NCI-H2107 treated with DMSO at 0.1 percent for 48 hours (cell line): ENCODE measurements around the gene C21orf58.

Source experiments
- DNase-seq: peaks from one replicate; lab custom pipeline; 2025; ENCODE audit not compliant: unreplicated experiment; lab: John Stamatoyannopoulos, UW

The C21orf58 gene

GRCh38 chr21:46354046-46354445 lies 30.4 kb upstream of the C21orf58 start:
- DNase-seq, result no peak

- no peak for DNase-seq
Measured at GRCh38 chr21:46352913-46353312, 29.2 kb upstream of the C21orf58 start.

DNA sequence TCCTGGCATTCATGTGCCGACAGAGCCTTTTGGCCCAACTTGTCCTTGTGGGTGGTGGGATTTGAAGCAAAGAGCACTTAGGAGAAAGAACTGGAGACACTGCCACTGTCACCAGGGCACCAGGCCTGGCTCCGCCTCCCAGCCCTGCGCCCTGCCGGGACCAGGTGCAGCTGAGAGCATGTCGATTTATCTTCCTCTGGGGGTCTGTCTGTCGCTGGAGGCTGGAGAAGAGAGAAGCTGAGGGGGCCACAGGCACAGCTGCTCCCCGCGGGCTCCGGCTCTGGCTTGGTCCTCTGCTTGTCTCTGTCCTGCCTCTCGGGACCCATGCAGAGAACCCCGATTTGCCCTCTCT lies 28.5 kb upstream of the C21orf58 start:
- no peak for DNase-seq

DNA sequence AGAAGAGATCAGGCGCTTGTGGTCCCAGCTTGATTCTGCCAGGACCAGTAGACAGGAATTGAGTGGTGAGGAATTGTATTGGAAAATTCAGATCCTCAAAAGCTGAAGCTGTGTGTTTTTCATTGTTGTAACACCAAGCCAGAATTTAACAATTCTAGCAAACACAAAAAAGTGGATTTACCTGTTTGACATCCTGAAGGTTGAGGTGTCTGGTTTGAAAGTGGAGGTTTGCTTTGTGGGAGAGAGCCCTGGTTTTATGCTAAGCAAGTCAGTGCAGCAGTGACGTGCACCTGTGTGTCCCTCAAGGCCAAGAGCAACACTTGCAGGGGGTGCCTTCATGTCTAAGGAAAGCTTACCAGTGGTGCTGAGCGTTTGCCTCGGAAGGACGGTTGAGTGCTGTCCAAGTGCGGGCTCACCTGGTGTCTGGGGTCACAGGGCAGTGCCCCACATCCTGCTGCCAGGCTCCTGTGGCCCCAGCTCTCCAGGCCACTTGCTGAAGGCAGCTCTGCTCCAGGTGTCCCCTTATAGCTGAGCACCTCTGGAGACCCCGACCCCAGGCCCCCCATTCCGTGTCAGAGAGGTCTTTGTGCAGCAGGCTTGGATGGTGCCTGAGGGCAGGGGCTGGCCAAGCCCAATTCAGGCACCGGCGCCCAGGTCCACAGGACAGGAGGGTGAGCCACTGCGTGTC lies 27.9 kb upstream of the C21orf58 start:
- no peak for DNase-seq

DNA sequence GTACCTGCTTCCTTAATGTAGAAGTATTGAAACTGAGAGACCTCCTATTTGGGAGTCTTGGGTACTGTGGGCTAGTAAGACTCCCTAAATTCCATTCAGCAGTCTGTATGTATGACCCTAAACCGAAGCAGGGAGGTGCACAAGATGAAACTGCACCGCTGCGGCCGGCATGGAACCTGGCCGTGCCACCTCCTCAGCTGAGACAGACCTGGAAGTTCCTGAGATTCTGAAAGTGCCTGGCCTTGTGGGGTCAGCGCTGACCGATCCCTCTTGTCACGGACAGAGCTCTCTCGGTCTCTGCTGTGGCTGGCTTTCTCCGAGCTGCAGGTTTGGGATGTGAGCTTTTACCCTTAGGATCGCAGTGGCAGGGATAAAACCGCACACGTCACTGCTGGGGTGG lies 27.3 kb upstream of the C21orf58 start:
- DNase-seq, result no peak

DNA sequence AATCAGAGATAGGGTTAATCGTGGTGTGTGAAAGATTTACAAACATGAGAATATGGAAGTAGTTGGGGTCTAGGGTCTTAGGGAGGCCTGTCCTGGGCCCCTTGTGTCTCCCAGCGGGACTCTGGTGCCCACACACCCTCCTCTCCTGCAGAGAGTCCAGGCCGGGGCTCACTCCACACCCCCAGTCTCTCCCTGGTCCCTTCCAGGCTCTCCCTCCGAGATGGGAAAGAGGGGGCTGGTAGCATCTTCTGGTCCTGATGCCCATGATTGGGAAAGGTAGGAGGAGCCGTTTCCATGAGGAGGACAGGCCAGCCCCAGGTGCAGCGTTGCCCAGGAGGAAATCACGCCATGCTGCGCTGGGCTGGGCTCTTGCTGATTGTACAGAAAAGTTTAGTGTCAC lies 26.9 kb upstream of the C21orf58 start:
- no peak for DNase-seq

DNA sequence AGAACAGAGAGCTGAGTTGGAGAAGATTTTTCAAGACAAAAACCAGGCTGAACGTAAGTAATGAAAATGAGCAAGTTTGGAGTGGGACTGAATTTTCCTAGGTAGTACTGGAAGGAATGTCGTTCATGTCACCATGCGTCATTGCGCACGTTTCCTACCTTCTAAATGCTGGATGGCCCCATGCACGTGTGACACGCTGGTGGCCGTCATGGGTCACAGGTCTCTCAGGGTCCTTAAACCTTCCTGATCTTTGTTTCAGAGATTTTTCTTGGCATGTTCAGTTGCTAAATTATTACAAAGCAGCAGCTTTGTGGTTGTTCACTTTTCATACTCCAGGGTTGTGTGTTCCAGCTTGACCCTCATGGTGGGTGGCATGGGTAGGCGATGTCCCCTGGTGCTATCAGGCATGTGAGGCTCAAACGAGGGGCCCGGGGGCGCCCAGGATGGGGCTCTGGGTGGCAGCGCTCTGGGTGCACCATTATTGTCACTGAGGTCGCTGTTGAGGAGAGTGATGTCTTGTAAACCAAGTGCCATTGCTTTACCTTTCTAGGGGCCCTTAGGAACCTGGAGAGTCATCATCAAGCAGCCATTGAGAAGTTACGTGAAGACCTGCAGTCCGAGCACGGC lies 25.6 kb upstream of the C21orf58 start:
- no peak for DNase-seq

DNA sequence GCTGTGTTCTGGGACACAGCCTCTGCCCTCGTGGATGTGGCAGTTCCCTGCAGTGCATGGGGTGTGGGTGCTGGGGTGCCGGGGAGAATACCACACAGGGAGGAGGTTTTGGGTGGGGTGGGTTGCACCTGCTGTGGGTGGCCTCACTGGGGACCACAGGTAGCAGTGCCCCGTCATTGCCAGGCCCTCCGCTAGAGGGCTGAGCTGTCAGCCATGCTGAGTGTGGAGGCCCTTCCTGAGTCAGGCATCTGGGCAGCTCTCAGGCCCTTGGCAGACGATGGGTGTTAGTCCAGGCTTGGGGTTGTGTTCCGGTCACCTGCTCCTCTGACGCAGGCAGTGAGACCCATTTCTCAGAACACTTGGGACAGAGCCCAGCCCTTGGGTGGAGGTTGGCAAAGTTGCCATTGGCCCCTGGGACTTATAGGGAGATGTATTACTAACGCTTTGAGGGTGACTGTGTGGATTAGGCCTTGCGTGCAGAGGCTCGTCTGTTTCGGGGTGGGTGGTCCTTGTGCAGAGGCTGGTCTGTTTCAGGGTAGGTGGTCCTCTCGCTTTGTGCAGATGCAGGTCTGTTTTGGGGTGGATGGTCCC lies 24.2 kb upstream of the C21orf58 start:
- DNase-seq, result no peak

DNA sequence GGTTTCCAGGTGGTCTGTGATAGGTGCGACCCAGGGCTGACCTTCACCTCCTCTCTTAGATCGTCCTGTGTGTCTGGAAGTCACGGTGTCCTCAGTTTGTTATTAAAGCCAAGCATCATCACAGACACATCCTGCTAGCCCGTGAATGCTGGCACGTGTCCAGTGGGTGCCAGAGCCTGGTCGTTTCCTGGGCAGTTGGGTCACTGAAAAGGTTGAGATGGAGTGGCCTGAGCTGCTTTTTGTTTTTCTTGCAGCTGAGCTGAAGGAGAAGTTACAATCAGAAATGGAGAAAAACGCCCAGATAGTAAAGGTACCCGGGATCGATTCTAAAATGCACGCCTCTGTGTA lies 23.5 kb upstream of the C21orf58 start:
- no peak for DNase-seq

DNA sequence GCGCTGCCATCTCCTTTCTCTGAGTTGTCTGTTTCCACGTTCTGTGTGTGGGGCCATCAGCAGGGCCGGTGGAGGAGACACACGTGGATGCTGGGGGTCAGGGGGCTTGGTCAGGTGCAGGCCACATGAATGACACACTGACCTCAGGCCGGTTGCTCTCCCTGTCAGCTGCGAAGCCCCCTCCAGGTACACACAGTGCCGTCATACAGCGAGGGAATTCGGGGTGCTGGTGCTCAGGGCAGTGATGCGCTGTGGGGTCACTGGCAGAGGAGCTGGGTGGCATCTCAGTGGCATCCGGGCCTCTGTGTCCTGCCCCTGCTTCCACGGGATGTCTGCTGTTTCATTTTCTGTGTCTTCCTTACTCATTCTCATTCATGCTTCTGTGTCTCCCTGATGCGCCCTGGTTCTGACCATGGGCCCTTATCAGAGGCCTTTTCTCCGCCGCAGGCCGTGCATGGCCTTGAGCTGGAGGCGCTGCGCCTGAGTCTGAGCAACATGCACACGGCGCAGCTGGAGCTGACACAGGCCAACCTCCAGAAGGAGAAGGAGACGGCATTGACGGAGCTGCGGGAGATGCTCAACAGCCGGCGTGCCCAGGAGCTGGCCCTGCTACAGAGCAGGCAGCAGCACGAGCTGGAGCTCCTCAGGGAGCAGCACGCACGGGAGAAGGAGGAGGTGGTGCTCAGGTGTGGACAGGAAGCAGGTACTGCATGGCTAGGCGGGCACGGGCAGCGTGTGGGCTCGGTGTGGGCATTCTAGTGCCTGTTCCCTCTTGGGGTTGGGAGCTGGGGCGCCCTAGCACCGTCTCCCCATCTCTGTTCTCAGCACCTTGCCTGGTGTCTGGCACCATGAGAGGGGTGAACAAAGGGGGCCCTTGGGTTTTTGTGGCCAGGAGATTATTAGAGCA lies 22.9 kb upstream of the C21orf58 start:
- no peak for DNase-seq

GRCh38 chr21:46345861-46346260 lies 22.2 kb upstream of the C21orf58 start:
- no peak for DNase-seq

- no peak for DNase-seq
Measured at GRCh38 chr21:46344219-46344915, 20.7 kb upstream of the C21orf58 start.

DNA sequence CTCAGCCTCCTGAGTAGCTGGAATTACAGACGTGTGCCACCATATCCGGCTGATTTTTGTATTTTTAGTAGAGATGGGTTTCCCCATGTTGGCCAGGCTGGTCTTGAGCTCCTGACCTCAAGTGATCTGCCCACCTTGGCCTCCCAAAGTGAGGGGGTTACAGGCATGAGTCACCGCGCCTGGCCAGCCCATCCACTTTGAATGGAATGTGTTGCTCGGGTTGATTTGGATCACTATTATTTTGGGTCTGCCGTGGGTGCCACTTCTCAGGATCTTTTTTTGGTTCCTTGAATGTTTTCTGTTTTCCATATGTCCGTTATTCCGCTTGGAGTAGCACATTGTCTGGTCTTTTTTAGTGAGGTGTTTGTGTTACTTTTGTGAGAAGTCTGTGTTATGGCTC lies 17.3 kb upstream of the C21orf58 start:
- no peak for DNase-seq

DNA sequence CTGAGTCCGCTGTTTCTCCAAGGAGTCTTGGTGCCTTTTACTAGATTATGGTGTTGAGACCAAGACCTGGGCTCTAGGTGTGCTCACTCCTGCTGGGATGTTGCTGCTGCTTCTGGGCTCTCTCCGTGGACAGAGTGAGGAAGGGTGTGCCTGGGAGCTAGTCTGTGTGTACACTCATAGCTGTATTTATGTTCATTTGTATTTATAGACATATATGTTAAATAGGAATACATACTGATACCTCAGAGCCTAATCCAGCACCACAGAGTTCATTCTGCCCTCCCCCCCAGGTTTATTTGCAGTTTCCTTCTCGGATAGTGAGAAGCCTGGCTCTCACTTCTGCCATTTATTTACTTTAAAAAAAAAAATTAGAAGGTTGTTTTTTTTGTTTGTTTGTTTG lies 12.9 kb upstream of the C21orf58 start:
- no peak for DNase-seq

DNA sequence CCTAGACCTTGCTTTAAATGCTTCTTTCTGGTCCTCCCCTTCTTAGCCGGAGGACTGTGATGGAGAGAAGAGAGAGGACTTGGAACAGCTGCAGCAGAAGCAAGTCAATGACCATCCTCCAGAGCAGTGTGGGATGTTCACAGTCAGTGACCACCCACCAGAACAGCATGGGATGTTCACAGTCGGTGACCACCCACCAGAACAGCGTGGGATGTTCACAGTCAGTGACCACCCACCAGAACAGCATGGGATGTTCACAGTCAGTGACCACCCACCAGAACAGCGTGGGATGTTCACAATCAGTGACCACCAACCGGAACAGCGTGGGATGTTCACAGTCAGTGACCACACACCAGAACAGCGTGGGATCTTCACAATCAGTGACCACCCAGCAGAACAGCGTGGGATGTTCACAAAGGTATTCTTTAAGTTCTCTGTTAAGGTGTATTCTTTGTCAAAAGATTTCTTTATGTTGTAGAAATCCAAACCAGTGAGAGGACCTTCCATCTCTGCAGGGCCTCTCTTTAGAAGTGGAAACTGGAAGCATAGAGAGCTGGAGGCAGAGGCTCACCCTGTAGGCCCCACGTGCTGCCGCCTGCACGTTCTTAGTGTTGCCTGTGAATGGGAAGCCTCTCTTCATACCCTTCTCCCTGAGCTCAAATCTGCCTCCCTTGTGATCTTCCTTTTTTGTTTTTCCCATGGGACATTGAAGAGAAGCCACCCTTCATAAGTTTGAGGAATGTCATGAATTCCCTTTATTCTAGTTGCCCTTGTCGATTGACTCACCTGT lies 10.9 kb upstream of the C21orf58 start:
- DNase-seq, result no peak

DNA sequence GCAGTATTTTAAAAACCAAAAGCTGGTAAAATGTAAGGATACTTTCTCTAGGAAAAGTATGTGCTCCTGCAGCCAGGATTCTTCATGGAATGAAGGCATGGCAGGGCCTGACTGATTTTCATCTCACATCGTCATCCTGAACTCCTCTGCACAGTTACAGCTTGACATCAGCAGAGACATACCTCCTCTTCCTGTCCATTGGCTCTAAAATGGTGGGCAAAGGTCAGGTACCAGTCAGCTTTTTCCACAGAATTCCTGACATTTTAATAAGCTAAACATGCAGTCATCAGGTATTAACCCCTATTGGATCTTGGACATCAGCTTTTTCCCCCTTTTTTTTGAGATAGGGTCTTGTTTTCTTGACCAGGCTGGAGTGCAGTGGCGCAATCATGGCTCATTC lies 6.1 kb upstream of the C21orf58 start:
- no peak for DNase-seq

GRCh38 chr21:46328151-46328550 lies 4.5 kb upstream of the C21orf58 start:
- no peak for DNase-seq

DNA sequence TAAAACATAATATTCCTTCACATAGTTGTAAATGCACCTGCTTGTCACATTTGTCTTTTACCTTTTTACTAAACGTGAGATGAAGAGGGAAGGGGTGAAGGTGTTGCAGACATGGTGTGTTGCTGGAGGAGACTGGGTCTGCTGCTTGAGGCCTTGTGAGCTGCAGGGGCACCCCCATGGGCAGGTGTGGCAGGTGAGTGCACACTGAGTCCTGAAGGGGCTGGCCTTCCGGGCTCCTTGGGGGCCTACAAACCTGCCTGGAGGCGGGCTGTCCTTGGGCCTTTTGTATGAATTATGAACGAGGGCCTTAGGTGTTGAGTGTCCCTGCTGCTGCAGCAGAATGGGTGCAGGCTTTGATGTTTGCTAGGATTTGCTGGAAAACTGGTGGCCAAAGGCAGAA lies 4.0 kb upstream of the C21orf58 start:
- no peak for DNase-seq

DNA sequence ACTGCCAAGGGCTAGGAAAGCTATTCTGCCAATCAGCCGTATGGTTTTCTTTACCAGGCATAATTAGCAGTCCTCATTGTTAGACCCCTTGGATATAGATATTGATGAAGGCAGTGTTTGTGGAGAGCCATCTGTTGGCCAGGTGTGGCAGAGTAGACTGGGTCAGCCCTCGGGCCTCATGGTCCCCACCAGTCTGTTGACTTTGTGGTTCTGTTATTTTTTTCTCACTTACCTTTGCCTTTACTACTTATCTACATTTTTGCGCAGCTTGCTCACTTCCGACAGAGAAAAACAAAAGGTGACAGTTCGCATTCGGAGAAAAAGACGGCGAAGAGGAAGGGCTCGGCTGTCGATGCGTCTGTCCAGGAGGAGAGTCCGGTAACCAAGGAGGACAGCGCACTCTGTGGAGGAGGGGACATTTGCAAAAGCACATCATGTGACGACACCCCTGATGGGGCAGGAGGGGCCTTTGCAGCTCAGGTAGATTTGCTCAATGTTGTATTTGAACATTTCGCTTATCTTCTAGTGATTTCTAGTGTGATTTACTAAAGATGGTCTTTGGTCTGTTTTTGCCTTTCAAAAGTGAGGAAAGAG lies 2.5 kb upstream of the C21orf58 start:
- DNase-seq, result no peak
